Activated CD8-positive, alpha-beta memory T cell treated with anti-CD3 and anti-CD28 coated beads, Interleukin-2, amount 50 U/mL, for 48 hours (primary cell): ENCODE data around the gene MAST4.

Experiments used
- DNase-seq: peaks from one replicate; pipeline ENCODE4 v3.0.0-alpha.2; 2020

The MAST4 gene

DNA sequence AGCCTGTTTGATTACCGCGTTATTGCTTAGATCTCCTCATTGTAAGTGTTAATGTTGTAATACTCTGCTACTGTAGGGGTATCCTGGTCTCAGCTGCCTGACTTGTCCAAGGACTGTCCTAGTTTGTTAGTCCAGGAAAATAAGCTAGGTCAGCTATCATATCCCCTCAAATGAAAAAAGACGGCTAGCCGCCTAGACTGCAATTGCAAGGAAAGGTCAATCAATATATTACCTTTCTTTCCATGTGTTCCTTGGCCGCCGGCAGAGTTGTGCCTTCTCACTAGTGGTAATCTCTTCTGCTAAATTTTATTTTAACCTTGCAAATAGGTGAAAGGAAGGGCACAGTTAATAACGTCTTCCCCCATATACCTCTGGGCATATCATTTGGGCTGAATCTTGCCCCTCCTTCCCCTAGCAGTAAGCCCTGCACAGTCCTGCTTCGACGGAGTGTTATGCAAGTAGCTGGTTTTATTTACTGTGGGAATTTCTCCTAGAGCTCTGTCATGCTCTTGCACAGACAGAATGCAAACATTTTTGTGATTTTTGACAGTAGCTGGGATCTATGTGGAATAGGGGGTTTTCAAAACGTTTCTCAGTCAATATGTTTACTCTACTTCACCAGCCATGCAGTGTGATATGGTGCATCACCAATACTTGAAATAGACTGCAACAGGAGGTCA, 288.5 kb downstream of the MAST4 start:
- DNase-seq: no peak

DNA sequence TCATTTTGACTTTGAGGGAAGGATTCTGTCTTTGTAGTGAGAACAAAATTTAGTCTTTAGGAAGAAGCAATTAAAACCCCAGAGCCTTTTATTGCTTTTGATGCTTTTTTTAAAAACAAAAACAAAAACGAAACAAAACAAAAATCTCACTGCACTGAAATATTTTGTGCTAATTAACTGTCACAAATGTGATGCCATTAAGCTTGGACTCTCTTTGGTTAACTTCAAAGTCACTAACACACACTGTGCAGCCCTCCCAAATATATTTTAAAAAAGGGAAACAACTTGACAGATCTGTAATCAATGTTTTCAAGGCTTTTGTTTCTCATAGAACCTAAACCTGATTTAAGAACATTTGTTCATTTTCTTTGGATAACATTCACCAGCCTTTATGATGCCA, 290.7 kb downstream of the MAST4 start:
- no peak for DNase-seq

DNA sequence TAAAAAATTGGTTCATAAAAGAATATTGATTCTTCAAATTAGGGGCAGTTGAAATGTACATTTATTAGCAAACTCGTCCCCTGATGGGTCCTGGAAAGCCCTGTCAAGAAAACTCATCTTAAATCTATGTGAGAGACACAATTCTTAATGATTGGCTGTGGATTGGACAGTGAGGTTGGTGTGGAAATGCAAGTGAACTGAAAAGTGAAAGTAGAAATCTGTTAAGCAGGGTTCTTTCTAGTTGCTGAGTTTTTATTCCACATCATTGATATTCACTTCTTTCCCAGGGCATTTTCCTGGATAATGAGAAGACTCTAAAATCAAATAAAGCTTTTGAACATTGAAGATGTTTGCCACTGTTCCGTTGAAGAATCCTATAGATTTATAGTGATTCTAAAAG, 292.4 kb downstream of the MAST4 start:
- DNase-seq: no peak

DNA sequence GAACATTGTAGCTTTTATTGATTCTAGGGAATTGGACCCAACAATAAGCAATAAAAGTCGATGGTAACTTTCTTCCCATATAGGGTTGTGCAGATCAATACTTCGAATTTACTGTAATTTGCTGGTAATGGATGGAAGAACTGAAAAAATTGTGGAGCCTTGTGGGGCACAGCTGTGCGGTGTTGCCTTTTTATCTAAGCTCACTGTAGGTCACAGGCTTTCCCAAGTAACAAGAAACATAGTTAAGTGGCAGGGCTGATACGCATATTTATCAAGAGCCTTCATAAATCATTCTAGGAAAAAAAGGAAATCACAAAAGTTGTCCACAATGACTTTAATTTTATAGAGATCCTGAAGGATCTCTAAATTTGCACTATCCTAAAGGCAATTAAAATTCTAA, 292.9 kb downstream of the MAST4 start:
- no peak for DNase-seq

DNA sequence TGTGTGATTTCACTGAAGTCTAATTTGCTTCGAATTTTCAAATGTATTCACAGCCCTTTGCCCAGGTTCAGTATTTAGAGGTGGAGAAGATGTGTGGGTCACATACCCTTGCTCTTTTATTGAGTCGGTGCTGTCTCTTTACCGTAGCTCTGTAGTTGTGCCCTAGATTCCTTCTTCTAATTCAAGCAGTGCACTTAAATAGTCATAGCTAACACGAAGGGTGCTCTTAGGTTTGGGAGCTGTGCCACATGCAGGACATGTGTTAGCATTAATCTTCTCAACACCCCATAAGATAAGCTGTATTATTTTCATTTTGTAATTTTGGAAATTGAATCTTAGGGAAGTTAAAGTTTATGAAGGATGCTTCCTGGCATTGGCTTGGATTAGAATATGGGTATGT, 293.3 kb downstream of the MAST4 start:
- DNase-seq: no peak

DNA sequence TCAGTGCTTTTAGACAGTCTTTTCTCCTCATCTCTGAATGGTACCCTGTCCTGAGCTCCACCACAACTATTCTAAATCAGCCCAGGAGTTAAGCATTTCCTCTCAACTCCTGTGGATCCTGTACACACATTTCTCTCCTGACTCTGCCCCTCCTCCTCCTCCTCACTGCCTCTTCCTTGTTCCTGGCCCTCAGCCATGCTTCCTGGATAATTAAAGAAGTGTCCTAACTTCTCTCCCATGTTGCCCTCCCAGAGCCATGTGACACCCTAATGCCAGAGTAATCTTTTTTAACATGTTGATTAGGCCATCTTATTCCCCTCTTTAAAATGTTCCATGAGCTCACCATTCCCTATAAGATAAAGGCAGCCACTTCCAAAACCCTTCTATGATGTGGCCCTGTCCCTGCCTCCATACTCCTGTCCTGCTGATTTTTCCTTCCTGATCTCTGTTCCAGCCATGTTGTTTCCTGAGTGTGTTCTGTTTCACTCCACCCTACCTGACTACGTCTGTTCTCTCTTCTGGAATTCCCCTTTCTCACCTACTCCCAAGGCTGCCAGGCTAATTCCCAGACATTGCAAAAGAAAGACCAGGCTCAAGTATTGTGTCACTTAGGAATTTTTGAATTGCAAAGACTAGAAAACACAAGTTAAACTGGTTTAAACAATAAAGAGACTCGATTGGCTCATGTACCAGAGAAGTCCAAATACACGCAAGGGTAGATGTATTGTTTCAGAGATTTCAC, 295.2 kb downstream of the MAST4 start:
- no peak for DNase-seq

DNA sequence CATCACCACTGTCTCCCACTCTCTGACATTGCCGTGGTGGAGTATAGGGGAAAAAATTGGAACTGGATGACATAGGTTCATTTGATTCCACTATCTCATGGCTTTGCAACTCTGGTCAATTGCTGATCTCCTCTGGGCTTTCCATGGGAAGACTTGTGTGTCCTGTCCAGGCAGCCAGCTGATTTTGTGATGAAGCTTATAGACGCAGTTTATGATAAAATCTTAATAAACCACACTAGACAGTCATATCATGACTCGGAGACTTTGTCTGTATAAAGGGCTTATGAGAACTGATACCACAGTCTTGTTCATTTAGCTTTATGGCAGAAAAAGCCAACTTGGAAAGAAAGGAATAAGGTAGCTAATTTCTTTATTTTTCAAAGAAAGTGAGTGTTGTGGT, 296.5 kb downstream of the MAST4 start:
- DNase-seq: no peak

DNA sequence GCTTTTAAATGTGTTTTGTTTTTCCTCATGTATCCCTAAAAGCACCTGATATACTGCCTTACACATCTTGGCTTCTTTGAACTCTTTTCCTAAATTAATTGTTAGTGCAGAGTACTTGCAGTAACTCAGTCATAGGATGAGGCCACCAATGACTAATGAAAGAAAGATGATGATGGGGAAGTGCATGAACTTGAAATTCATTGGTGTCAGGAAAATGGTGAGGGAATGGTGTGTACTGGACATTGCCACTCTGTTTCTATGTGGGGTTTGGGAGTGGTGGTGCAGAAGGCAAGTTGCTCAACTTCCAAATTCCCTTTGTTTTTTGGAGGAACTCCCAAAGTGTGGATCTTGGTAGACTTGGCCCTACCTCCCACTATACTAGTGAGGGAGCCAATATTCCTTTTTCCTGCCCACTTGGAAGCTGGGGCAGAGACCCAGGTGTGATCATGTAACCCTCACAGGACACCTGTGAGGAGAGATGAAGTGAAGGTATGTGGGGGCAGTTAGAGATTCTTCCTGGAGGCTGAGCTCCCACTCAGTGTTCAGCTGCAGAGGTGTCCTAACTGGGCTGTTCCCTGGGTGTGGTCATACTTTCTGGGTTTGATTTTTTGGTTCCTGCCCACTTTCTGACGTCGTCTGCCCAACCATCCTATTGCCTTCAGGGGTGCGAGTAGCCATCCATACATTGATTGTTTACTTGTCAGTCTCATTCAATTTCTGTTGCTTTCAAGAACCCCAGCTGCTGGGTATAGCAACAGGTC, 298.5 kb downstream of the MAST4 start:
- DNase-seq: no peak

DNA sequence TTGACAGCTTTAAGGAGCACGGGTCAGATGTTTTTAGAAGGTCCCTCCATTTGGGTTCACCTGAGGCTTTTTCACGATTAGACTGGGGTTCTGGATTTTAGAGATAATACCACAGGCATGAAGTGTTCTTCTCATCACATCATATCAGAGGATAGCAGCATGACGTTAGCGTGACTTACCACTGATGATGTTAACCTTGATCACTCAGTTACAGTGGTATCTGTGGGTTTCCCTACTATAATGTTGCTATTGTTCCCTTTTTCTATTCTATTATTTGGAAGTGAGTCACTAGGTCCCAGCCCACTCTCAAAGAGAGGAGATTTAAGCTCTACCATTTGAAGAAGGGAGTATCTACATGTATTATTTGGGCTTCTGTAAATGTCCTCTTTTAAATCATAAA, 300.0 kb downstream of the MAST4 start:
- no peak for DNase-seq

DNA sequence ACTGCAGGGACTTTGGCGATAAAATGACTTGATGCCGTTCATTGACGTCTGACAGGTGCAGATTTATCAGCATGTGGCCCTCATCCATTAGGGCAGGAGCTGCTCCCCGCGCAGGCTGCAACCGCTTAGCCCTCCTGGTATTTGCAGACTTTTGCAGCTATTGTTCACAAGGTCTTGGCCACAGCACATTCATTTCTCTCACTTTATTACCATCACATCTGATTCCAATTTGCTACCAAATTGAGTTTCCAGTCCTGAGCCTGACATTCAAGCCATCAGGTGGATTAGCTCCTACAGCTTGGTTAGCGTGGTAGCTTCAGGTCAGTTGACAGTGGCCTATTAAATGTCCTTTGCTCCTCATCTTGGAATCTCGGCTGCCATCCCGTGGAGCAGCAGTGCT, 301.2 kb downstream of the MAST4 start:
- DNase-seq: no peak

DNA sequence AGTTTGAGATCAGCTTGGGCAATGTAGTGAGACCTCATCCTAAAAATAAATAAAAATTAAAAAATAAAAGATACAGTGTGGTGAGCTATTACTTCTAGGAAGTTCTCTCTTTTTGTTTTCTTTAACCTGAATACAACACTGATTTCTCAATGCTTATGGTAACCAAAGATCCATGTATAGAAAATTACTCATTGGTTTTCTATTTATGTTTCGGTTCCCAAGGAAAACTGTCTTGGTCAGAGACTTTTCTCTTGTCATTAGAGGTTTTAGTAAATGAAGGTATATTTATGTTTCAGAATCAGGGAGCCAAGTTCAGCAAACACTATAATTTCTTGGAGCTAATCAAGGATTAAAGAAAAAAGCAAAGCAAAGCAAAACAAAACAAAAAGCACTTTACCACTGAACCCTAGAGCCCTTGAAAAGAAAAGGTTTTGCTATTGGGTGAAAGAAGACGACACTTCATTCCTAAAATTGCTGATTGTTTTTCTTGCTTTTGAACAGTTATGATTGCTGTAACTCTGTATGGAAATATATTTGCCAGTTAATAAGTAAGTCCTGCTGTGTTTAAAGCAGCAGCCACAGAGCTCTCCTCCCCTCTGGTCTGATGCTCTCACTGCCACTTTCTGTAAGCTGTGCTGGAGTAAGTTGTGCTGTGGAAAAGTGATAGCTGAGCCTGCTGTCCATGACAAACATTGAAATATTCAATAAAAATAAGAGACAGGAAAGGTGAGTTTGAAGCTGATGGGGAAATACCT, 302.2 kb downstream of the MAST4 start:
- no peak for DNase-seq

DNA sequence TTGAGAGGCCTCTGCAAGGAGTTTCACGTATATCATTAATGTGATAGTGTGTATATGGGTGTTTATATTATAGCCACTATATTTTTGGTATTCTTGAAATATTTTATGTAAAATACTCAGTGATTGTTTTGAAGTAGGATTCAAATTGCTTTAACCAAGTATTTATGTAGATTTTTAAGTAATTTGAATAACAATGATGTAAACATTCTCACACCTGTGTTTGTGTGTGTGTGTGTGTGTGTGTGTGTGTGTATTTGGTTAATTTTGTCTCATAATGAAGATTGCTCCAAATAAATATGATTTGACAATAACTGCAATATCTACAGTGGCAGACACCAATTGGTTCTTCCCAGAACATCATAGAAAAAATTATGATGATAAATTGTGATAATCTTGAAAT, 307.0 kb downstream of the MAST4 start:
- DNase-seq: no peak

DNA sequence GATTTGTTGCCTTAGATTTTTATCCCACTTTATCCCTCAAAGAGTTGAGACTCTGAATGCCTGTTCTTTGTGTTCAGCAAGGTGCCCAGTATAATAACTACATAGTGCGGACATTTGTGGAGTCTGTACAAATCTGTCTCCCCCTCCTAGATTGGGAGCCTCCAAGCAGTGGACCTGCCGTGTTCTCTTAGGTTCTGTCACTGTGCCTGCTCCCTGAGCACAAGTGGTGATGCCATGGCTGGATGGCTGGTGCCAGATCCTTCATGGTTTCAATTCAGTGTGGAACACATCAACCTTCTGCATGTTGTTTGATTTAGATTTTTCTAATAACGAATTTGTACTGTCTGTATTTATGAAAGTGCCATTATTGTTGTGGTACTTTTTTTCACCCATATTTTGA, 307.5 kb downstream of the MAST4 start:
- DNase-seq: no peak

DNA sequence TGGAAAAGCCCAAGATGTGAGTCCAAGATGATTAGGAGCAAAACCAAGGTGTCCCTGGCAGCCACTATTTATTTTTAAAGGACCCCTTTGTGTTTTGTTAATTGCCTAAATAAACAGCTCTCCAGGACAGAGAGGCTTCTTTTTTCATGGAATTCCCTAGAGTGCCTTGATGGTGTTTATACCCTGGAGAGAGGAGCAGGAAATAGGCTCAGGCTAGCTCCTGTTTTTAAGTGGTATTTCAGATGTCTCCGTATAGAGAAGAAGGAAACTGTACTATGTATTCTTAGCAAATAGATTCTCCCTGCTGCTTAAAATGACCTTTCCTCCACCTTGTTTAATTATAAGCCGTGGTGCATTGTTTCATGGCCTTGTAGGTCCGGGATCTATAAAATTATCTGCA, 308.0 kb downstream of the MAST4 start:
- DNase-seq: no peak

DNA sequence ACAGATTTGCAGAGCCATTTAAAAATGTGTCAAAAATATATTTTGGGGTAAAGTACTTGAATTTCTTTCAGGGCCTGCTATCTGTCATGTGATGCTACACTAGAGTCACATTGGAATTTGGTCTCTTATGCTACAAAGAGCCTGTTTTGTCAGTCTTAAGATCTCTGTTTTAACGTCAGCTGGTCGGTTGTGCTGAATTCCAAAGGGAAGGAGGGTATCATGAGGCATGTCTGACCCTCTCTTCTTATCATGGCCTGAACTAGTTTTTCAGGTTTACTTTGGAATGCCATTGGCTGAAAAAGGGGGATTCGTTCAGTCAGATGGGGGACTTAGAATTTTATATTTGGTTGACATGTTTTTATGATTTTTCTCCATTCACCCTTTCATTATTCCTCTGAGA, 309.8 kb downstream of the MAST4 start:
- DNase-seq: no peak

DNA sequence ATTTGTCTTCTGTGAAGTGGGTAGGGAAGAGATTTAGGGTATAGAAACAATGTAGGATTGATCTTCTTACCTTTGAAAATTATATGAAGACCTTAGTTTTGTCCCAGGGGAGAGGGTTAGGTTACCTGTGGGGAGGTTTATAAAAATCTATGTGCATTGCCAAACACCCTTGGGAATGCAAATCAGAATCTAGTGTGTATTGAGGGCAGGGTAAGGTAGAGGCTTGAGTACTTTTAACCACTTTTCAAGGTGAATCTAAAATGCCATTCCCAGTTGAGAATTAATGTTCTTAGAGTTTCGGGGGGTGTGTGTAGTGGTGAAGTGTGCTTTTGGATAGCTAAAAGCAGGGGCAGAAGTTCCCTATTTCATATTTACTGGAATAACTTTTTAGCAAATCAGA, 312.0 kb downstream of the MAST4 start:
- no peak for DNase-seq

DNA sequence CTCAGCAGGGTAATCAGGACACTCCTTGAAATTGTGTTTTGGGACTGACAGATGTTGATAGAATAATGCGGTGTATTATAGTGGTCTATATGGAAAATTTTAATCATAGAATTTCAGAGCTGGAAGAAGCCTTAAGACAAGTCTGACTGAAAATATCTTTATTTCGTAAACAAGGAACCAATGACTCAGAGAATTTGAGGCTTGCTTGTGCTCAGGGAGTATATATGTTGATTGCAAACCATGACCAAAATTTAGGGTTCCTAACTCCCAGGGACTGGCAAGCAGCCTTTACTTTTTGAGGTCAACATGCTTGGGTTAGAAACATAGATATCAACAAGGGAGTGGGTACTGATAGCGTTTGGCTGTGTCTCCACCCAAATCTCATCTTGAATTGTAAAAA, 313.2 kb downstream of the MAST4 start:
- DNase-seq: no peak

DNA sequence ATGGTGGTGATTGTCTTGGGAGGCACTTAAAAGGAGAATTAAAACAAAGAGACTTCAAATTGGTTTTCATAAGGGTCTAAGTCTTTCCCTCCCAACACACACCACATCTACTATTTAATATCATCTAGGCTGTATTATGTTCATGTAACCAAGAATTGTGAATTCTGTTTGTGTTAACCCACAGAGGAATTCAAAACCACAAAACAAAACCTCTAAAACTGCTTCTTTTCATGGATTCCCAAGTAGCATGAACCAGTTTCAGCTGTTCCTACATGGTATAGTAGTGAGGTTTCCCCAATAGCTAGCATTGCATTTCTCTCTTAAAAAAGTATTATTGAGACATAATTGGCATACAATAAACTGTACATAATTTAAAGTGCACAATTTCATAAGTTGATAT, 316.6 kb downstream of the MAST4 start:
- DNase-seq: no peak

DNA sequence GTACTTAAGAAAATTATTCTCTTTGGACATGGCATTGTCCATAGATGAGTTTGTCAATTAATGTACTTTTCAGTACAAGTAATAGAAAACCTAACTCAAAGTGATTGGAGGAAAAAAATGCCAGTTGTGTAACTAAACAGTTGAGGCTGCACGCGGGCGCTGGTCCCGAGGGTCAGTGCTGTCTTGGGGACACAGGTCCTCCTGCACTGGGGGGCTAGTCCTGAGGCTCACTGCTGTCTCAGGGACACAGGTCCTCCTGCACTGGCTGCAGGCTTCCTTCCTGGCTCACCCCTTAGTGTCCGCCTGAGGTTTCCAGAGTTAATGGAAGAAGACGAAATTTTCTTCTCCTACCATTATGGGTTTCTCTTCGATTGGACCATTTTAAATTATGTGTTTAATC, 319.3 kb downstream of the MAST4 start:
- no peak for DNase-seq

DNA sequence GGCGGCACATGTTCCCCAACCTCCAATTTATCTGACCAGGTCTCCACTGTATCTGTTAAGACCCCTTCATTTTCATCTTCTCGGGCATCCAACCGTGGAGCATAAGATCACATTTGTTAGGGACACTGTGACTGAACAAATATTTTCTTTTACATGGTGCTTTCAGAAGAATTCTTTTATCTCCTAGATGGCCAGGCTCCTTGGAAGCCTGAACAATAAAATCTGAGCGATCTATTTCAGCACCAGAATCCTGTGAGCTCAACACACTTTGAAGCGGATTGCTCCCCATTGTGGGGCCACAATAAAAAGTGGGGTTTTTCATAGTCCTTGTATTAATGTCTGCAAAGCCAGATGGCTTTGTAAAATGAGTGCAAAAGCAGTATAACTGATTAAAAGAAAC, 326.7 kb downstream of the MAST4 start:
- no peak for DNase-seq

DNA sequence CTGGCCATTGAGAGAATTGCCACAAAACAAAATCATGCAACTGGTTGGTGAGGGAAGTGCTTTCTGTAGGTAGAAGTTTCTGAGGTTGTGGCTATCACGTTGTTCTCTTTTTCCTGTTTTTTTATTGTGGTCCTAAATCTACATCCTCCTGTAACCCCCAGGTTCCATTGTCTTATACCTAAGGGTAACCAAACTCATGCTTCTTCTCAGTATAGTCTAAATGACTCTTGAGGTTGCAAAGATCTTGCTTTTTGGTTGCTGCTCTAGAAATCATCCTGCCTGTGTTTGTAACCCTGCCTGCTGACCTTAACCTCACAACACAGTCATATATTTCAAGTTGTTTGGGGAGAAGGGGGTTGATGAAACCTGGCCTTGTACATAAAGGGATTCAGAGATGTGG, 327.3 kb downstream of the MAST4 start:
- no peak for DNase-seq

DNA sequence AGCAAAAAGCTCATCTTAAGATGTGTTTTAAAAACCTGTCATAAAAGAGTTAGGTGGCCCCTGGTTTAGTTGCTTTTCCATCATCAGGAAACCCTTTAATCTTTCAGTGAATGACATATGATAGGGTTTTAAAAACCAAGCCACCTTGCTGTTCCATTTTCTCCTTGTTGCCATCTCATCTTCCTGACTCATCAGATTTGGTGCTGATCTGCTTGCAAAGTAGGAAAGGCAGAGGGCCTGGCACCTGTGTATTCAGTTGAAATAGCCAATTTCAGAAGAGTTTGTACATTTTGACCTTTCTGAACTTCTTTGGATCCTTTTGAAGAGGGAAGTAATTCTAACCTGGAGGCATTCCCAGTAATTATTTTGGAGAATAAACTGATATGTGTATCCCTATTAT, 327.7 kb downstream of the MAST4 start:
- no peak for DNase-seq

DNA sequence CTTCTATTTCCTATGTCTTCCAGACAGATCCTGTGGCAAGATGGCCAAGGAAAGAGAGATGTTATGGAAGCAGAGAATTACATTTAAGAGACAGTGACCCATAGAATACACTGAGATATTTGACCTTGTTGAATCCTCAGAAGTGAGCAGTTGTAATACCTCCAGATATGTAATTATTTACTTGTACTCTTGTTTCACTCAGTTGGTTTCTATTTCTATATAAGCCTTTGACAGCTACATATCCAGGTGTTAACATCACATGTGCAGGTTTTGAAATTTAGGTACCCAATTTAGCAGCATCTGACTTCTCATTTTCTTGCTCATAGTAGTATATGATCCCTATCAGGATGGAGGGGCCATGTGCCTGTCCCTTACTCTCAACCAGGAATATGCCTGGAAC, 330.9 kb downstream of the MAST4 start:
- no peak for DNase-seq

DNA sequence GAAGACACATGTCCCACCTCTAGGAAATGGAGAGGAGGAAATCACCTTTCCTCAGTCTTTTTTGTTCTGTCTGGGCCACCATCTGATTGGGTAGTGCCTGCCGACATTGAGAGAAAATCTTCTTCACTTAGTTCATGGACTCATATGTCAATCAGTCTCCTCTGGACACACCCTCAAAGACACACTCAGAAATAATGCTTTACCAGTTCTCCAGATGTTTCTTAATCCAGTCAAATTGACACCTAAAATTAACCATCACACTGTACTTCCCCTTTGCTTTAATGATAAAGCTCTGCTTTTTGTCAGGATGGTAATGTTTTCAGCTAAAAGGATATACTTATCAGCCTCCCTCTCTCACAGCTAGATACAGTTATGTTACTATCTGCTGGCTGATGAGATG, 333.1 kb downstream of the MAST4 start:
- DNase-seq: no peak
